HL-60 (cell line): ENCODE results near the gene HUNK.

Source experiments
- GABPA ChIP-seq: IDR thresholded peaks from 2 replicates; pipeline ENCODE4 v1.6.1; 2012; ENCODE audit warnings: low read depth
- POLR2AphosphoS5 ChIP-seq: IDR thresholded peaks from 2 replicates; pipeline ENCODE4 v1.6.1; 2012; ENCODE audit warnings: low read depth
- SPI1 ChIP-seq: IDR thresholded peaks from 2 replicates; pipeline ENCODE4 v1.6.1; 2012; ENCODE audit warnings: low read depth, mild to moderate bottlenecking, borderline replicate concordance
- TF ChIP-seq, protein P1 (sequence below): IDR thresholded peaks from one replicate; pipeline ENCODE4 v1.5.1; 2011; ENCODE audit warnings: low read length, control low read depth, inconsistent platforms; ENCODE audit not compliant: insufficient read depth
- TF ChIP-seq, protein P2 (sequence below): IDR thresholded peaks from 2 replicates; pipeline ENCODE4 v1.6.1; 2012; ENCODE audit warnings: low read depth; ENCODE audit not compliant: insufficient replicate concordance

DNA sequence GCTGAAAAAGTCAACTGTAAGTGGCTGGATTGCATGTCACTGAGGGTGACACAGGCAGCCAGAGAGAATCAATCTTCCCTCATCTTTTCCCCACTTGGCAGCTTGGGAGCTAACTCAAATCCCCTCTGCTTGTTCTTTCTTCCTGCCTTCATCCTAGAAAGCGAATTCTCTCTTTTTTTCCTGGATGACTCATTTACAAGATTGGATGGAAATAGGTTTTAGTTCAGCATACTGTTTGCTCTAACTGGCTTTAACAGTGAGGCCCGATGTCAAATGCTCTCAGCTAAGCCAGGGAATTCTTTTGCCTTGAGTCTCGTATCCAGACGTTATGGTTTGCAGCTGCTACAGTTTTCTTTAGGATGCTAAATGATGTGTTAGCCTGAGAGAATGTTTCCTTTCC is 72.7 kb downstream of the HUNK start:
- TF ChIP-seq, protein P1, sequence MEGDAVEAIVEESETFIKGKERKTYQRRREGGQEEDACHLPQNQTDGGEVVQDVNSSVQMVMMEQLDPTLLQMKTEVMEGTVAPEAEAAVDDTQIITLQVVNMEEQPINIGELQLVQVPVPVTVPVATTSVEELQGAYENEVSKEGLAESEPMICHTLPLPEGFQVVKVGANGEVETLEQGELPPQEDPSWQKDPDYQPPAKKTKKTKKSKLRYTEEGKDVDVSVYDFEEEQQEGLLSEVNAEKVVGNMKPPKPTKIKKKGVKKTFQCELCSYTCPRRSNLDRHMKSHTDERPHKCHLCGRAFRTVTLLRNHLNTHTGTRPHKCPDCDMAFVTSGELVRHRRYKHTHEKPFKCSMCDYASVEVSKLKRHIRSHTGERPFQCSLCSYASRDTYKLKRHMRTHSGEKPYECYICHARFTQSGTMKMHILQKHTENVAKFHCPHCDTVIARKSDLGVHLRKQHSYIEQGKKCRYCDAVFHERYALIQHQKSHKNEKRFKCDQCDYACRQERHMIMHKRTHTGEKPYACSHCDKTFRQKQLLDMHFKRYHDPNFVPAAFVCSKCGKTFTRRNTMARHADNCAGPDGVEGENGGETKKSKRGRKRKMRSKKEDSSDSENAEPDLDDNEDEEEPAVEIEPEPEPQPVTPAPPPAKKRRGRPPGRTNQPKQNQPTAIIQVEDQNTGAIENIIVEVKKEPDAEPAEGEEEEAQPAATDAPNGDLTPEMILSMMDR, result no peak
- TF ChIP-seq POLR2AphosphoS5 (no peak), SPI1 (no peak), GABPA (no peak)
- TF ChIP-seq, protein P2, sequence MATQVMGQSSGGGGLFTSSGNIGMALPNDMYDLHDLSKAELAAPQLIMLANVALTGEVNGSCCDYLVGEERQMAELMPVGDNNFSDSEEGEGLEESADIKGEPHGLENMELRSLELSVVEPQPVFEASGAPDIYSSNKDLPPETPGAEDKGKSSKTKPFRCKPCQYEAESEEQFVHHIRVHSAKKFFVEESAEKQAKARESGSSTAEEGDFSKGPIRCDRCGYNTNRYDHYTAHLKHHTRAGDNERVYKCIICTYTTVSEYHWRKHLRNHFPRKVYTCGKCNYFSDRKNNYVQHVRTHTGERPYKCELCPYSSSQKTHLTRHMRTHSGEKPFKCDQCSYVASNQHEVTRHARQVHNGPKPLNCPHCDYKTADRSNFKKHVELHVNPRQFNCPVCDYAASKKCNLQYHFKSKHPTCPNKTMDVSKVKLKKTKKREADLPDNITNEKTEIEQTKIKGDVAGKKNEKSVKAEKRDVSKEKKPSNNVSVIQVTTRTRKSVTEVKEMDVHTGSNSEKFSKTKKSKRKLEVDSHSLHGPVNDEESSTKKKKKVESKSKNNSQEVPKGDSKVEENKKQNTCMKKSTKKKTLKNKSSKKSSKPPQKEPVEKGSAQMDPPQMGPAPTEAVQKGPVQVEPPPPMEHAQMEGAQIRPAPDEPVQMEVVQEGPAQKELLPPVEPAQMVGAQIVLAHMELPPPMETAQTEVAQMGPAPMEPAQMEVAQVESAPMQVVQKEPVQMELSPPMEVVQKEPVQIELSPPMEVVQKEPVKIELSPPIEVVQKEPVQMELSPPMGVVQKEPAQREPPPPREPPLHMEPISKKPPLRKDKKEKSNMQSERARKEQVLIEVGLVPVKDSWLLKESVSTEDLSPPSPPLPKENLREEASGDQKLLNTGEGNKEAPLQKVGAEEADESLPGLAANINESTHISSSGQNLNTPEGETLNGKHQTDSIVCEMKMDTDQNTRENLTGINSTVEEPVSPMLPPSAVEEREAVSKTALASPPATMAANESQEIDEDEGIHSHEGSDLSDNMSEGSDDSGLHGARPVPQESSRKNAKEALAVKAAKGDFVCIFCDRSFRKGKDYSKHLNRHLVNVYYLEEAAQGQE, result no peak
